ENCODE results near the gene MBD3L3.
"Not testable (repeated sequence)": the region's sequence is repeated elsewhere in the genome, so short reads cannot be mapped to it uniquely, and the experiment has no call there.

The MBD3L3 gene

DNA sequence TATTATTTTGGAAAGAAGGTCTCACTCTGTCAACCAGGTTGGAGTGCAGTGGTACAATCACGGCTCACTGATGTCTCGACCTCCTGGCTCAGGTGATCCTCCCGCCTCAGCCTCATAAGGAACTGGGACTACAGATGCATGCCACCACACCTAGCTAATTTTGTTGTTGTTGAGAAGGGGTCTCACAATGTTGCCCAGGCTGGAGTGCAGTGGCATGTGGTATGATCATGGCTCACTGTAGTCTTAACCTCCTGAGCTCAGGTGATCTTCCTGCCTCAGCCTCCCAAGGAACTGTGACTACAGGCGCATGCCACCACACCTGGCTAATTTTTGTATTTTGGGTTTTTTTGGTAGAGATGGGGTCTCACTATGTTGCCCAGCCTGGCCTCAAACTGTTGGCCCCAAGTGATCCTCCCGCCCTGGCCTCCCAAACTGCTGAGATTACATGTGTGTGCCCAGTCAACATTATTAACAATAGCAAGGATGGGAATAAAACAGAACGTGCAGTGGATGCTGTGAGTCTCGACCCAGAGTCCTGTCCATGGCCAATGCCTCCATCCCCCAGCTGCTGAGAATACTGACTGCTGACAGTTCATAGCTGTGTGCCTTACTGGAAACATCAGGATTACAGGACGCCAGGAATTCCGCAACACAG is 5.4 kb upstream of the MBD3L3 start:
- no peak for DNase-seq (ENCODE audit: low read depth in 2 of 2)

DNA sequence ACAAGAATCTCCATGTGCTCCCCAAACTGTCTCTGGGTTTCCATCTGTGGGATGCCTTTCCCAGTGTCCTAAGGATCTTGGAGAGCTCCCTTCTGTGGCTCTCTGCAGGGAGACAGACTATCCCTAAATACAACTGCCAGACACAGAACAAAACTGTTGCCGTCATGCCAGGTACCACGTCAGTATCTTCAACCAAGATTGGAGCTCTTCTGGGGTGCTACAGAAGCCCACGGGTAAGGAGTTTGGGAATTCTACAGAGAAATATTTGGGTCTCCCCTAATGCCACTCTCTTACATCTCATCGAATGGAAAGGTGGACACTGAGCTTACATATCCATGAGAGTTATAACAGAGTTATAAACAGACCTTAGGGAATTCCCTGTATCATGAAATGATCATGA is 4.9 kb upstream of the MBD3L3 start:
- DNase-seq (ENCODE audit: low read depth in 2 of 2): no peak

- DNase-seq (ENCODE audit: low read depth in 2 of 2): not testable (repeated sequence)
Observed at GRCh38 chr19:7059977-7060376, 1.5 kb upstream of the MBD3L3 start.

- DNase-seq (ENCODE audit: low read depth in 2 of 2): not testable (repeated sequence)
Observed at GRCh38 chr19:7056371-7056770, 2.1 kb downstream of the MBD3L3 start.

DNA sequence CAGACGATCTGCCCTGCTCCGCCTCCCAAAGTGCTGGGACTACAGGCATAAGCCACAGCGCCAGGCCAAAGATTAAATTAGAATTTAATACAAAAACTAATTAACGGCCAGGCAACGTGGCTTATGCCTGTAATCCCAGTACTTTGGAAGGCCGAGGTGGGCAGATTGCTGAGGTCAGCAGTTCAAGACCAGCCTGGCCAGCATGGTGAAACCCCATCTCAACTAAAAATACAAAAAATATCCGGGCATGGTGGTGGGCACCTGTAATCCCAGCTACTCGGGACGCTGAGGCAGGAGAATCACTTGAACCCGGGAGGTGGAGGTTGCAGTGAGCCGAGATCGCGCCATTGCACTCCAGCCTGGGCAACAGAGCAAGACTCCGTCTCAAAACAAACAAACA is 2.8 kb downstream of the MBD3L3 start:
- not testable (repeated sequence) for DNase-seq (ENCODE audit: low read depth in 2 of 2)

DNA sequence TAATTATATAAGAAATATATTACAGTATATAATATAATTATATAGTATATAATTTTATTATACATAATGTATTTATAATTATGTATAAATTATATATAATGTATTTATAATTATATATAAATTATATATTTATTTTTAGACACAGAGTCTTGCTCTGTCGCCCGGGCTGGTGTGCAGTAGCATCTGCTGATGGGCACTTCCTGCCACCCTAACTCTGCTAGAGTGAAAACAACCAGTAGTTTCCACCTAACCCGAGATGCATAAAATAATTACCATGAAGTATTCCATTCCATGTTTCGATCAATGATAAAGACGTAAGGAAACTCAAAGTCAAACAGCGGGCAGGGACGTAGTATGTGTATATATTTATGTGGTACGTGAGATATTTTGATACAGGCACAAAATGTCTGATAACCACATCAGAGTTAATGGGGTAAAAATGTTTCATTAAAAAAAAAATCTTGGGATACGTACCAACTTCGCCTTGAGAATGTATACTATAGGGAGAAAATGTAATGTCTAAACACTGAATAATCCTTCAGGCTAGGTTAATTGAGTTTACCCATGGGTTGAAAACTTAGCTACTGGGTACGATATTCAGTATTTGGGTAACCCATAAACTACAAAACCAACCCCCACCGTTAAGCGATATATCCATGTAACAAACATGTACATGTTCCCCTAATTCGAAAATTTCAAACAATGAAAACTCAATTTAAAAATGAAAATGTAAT is 3.7 kb downstream of the MBD3L3 start:
- not testable (repeated sequence) for DNase-seq (ENCODE audit: low read depth in 2 of 2)

- DNase-seq (ENCODE audit: low read depth in 2 of 2): not testable (repeated sequence)
Observed at GRCh38 chr19:7052896-7053295, 5.6 kb downstream of the MBD3L3 start.

DNA sequence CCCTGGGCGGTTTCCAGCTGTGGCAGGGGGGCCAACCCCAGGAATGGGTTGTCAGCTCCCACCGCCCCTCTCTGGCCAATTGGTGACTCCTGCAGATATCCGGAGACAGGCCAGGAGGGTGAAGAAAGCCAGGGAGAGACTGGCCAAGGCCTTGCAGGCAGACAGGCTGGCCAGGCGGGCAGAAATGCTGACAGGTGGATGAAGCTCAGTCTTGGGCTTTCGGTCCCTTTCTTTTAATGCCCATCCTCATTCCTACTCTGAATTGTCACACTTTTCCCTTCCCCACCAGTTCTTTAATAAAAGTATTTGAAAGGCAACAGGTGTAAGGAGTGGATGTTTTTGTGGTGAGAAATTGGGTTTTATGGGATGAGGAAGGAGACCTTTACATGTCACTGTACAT is 7.1 kb downstream of the MBD3L3 start:
- DNase-seq (ENCODE audit: low read depth in 2 of 2): not testable (repeated sequence)

- DNase-seq (ENCODE audit: low read depth in 2 of 2): not testable (repeated sequence)
Observed at GRCh38 chr19:7049021-7049420, 9.5 kb downstream of the MBD3L3 start, which contains the start of gene MBD3L2. Gene MBD3L2 (plus strand): TSS chr19:7049321. CDS start chr19:7049374, 53 bp downstream.

DNA sequence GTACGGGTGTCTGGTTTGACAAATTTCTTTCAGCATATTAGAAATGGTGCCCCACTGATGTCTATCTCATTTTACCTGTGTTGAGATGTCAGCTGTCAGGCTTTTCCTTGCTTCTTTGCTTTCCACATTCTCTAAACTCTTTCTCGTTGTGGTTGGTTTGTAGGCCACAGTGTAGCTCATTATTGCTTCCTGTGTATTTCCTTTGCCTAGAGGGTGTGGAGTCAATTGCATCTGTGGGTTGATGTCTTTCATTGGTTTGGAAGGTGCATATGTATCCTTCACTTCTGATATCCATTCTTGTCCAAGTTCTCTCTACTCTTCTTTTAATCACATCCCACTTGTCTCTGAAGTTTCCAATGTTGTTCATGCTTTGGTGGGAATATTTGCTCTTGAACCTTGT is 16.9 kb downstream of the MBD3L3 start:
- DNase-seq (ENCODE audit: low read depth in 2 of 2): not testable (repeated sequence)

- DNase-seq (ENCODE audit: low read depth in 2 of 2): not testable (repeated sequence)
Observed at GRCh38 chr19:7040079-7040478, 18.4 kb downstream of the MBD3L3 start, which contains the start of gene MBD3L4. Gene MBD3L4 (minus strand): TSS chr19:7040179. CDS start chr19:7040144, 35 bp downstream.

DNA sequence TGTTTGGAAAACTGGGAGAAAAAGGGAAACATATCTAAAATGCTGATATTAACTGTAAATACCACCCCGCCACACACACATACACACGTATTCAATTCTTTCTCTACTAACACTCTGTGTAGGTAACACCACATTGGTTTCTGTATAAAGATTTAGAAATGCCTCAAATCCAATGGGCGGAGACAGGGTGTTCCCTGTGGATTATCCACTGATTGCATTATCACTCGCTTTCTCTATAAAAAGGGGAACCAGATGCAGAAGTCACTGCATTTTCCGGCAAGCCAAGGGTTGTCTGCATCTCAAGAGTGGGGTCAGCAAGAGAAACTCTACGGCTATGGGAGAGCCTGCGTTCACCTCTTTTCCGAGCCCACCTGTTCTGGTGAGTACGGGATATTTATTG is 28.2 kb downstream of the MBD3L3 start, which contains the start of gene MBD3L5:
Gene MBD3L5 (plus strand): TSS at position 301 of the 400 bp plus-strand sequence. CDS start 34 bp downstream, at position 335.
- DNase-seq (ENCODE audit: low read depth in 2 of 2): not testable (repeated sequence)

- DNase-seq (ENCODE audit: low read depth in 2 of 2): not testable (repeated sequence)
Observed at GRCh38 chr19:7028790-7029189, 29.7 kb downstream of the MBD3L3 start.

- DNase-seq (ENCODE audit: low read depth in 2 of 2): not testable (repeated sequence)
Observed at GRCh38 chr19:7021331-7021730, 37.1 kb downstream of the MBD3L3 start, which contains the start of gene MBD3L2B. Gene MBD3L2B (minus strand): TSS chr19:7021431. CDS start chr19:7021397, 34 bp downstream.

DNA sequence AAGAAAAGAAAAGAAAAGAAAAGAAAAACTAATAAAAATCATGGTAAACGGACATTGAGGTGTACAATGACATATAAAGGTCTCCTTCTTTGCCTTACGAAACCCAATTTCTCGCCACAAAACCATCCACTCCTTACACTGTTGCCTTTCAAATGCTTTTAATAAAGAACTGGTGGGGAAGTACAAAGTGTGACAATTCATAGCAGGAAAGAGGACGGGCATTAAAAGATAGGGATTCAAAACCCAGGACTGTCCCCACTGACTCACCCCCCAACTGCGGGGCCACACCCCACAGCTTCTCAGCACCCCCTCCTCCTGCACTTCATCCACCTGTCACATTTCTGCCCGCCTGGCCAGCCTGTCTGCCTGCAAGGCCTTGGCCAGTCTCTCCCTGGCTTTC is 39.6 kb downstream of the MBD3L3 start:
- DNase-seq (ENCODE audit: low read depth in 2 of 2): no peak

- no peak for DNase-seq (ENCODE audit: low read depth in 2 of 2)
Observed at GRCh38 chr19:7013678-7014077, 44.8 kb downstream of the MBD3L3 start.

DNA sequence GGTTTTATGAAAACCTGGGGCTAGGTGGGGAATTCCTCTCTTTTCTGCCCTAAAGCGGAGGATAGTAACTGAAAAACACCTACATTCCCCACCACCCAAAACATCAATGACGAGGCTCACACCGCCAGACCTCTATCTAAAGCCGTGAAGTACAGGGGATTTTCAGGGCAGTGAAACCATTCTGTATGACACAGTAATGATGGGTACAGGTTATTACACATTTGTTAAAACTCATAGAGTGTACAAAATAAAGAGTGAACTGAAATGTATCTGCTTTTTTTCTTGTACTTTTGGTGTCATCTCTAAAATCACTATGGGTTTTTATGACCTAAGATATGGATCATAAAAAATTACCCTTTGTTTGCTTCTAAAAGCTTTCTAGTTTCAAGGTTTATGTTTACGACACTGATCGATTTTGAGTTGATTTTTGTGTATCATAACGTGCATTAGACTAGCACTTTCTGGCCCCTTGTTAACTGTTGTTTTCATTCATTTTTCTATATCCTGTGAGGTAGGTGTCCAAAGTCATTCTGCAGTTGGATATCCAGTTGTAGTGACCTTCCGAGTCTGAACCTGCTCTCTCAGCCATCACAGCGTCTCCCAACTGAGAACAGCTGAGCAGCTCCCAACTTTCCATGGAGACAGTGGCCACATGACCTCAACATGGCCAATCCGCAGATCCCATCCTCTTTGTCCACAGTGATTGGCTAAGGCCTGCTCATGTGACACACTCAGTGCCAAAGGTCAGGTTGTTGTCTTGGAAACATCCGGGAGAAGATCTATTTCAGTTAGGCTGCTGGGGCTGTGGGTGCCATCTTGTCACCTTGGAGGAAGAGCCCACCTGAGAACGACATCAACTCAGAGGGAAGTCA is 47.5 kb downstream of the MBD3L3 start:
- DNase-seq (ENCODE audit: low read depth in 2 of 2): no peak

- no peak for DNase-seq (ENCODE audit: low read depth in 2 of 2)
Observed at GRCh38 chr19:7007859-7008258, 50.6 kb downstream of the MBD3L3 start.
